Parathyroid adenoma (tissue), 2 donors: ENCODE data around the gene ESRRG.
A peak's percentile ranks its signal among the peaks of the same experiment; 100 is the strongest.
"Not testable (repeated sequence)": the region's sequence is repeated elsewhere in the genome, so short reads cannot be mapped to it uniquely, and the experiment has no call there.

Source experiments
- H2AFZ ChIP-seq: fragments of 300-600 bp; sonication (generic); one replicate; pipeline ENCODE4 v1.7.0; 2017; ENCODE audit warnings: antibody characterized with exemption, mild to moderate bottlenecking
- H3K27ac ChIP-seq: fragments of 300-600 bp; sonication (generic); one replicate; pipeline ENCODE4 v1.7.0; 2017
- H3K27me3 ChIP-seq: fragments of 300-600 bp; sonication (generic); one replicate; pipeline ENCODE4 v1.7.0; 2017; ENCODE audit warnings: low read length; ENCODE audit not compliant: control insufficient read depth, insufficient read depth
- H3K36me3 ChIP-seq: fragments of 300-600 bp; sonication (generic); one replicate; pipeline ENCODE4 v1.7.0; 2017; ENCODE audit warnings: low read length; ENCODE audit not compliant: control insufficient read depth, insufficient read depth
- H3K4me1 ChIP-seq: fragments of 300-600 bp; sonication (generic); one replicate; pipeline ENCODE4 v1.7.0; 2017; ENCODE audit warnings: control low read depth
- H3K4me2 ChIP-seq: fragments of 300-600 bp; sonication (generic); one replicate; pipeline ENCODE4 v1.7.0; 2017; ENCODE audit warnings: low read length
- H3K4me3 ChIP-seq: fragments of 300-600 bp; sonication (generic); one replicate; pipeline ENCODE4 v1.7.0; 2017; ENCODE audit warnings: low read depth, low read length
- H3K79me2 ChIP-seq: fragments of 300-600 bp; sonication (generic); one replicate; pipeline ENCODE4 v1.7.0; 2017; ENCODE audit warnings: control low read depth
- H3K9ac ChIP-seq: fragments of 300-600 bp; sonication (generic); one replicate; pipeline ENCODE4 v1.7.0; 2017; ENCODE audit warnings: mild to moderate bottlenecking
- H3K9me3 ChIP-seq: fragments of 300-600 bp; sonication (generic); one replicate; pipeline ENCODE4 v1.7.0; 2017; ENCODE audit warnings: low read length; ENCODE audit not compliant: control insufficient read depth
- CTCF ChIP-seq: fragments of 300-600 bp; sonication (generic); IDR thresholded peaks from one replicate; pipeline ENCODE4 v1.7.0; 2017; ENCODE audit warnings: antibody characterized with exemption, mild to moderate bottlenecking
- donor health status: primary hyperparathyroidism.

The ESRRG gene

DNA sequence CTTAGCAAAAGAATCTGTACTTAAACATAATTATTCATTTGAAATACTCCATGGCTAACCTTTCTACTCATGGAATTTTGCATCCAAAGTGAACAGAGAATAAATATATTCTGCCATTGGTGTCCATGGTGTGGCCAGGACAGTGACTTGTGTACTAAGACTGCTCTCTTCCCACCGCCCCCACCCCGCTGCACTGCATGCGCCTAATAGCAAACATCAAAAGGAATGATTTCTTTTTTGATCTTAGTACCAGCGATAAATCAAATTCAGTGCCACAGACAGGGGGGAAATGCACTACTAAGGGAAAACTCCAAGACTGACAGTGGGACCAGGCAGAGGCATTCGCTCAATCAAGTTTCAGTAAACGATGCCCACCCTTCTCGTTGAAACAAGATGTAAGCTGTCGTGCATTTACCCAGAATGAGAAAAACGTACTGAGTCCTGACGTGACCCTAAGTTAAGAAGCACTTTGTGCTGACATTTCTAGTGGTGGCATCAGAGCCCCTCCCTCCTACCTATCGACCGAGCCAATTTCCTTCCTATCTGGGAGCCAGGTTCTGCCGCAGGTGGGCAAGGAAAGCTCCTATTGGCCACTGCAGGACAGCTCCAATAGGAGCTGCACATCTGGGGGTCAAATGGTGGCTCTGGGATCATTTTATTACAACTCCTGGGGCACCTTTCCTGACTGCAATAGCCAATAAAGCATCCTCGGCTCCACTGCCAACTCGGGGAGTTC, 12.5 kb downstream of the ESRRG start:
- Histone ChIP-seq H3K27me3 (no peaks in the 10 kb centered on the region), H3K4me2 (no peak overlapping the region), H3K36me3 (no peaks in the 10 kb centered on the region), H3K4me3 (no peak overlapping the region), H3K79me2 (no peaks in the 10 kb centered on the region), H3K9me3 (no peaks in the 10 kb centered on the region), H3K9ac (no peak overlapping the region), H3K4me1 (no peaks in the 10 kb centered on the region), H3K27ac (no peak overlapping the region), H2AFZ (no peak overlapping the region)
- no peak for TF ChIP-seq CTCF

DNA sequence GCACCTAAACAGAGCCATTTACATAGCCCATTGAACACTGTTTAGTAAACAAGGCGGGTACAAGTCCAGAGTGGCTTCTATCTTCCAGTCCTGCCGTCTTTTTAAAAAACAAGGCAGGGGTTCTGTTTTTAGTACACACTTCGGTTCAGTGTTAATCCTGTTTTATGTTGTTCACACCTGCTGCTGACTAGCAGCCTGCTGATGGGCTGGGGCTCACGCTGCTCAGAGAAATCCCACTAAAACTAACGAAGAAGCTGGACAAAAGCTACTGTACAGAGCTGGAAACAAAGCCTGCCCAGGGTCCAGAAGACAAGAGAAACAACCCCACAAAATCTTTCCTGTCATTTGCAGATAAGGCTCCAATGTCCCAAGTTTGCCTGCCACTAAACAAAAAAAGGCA, 13.2 kb downstream of the ESRRG start:
- H3K27ac ChIP-seq, result no peak overlapping the region
- H3K9me3 ChIP-seq, result no peaks in the 10 kb centered on the region
- no peaks in the 10 kb centered on the region for H3K27me3 ChIP-seq
- no peak overlapping the region for H3K4me3 ChIP-seq
- TF ChIP-seq CTCF, result no peak
- H3K9ac ChIP-seq, result no peak overlapping the region
- no peaks in the 10 kb centered on the region for H3K4me1 ChIP-seq
- H3K4me2 ChIP-seq, result no peak overlapping the region
- H3K79me2 ChIP-seq, result no peaks in the 10 kb centered on the region
- H3K36me3 ChIP-seq, result no peaks in the 10 kb centered on the region
- H2AFZ ChIP-seq, result no peak overlapping the region

DNA sequence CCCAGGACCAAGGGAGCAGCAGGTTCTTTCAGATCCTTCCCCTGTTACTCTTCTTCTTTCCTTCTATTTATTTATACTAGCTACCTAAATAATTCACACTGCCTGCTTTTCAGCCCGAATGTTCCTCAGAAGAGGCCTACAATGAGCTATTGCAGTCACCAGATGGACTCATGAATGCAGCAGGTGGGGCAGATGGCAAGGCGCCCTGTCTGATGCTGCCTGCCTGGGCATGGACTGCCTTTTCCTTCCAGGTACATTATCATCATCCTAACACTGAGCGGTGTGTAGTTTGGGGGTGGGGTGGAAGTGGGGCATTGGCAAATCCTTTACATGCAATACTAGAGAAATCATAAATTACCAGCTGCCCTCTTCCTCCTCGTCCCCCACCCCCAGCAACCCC, 17.6 kb downstream of the ESRRG start:
- TF ChIP-seq CTCF, result no peak
- no peaks in the 10 kb centered on the region for H3K79me2 ChIP-seq
- H3K27me3 ChIP-seq, result no peaks in the 10 kb centered on the region
- H2AFZ ChIP-seq, result no peak overlapping the region
- H3K36me3 ChIP-seq, result no peaks in the 10 kb centered on the region
- no peak overlapping the region for H3K4me3 ChIP-seq
- no peak overlapping the region for H3K9ac ChIP-seq
- H3K27ac ChIP-seq, result no peak overlapping the region
- peak overlapping the region; percentile 45 for H3K4me2 ChIP-seq
- no peaks in the 10 kb centered on the region for H3K4me1 ChIP-seq
- no peaks in the 10 kb centered on the region for H3K9me3 ChIP-seq

DNA sequence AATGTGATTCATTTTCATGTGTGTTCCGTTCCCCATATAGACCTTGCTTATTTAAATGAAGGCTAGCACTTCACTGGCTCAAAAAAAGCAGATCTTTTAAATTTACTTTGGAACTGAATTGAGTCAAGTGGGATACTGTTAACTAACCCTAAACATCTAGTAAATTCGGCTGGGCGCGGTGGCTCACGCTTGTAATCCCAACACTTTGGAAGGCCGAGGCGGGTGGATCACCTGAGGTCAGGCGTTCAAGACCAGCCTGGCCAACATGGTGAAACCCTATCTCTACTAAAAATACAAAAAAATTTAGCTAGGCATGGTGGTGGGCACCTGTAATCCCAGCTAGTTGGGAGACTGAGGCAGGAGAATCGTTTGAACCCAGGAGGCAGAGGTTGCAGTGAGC, 19.2 kb downstream of the ESRRG start:
- H3K4me3 ChIP-seq, H2AFZ ChIP-seq, H3K27me3 ChIP-seq, H3K4me2 ChIP-seq, H3K9ac ChIP-seq, H3K36me3 ChIP-seq, H3K27ac ChIP-seq, H3K79me2 ChIP-seq, H3K4me1 ChIP-seq, H3K9me3 ChIP-seq: not testable (repeated sequence)

DNA sequence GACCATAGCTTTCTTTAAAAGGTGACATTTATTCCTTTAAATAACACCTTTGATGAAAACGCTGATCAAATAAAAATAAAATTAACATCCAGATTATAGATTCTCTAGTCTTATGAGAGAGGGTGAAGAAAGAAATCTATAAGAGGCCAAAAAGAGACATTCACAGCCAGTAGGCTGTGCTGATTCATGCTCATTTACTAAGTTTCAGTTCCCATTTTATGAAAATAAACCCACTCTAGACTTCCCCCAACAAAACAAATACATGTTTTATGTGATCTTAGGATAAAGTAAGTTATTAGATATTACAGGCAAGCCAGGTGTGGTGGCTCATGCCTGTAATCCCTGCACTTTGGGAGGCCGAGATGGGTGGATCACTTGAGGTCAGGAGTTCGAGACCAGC, 21.1 kb downstream of the ESRRG start:
- Histone ChIP-seq H3K79me2 (no peaks in the 10 kb centered on the region), H3K4me1 (no peaks in the 10 kb centered on the region), H3K27me3 (no peaks in the 10 kb centered on the region), H3K9ac (no peak overlapping the region), H2AFZ (no peak overlapping the region), H3K4me2 (no peak overlapping the region), H3K4me3 (no peak overlapping the region), H3K36me3 (no peaks in the 10 kb centered on the region), H3K9me3 (no peaks in the 10 kb centered on the region), H3K27ac (no peak overlapping the region)
- no peak for TF ChIP-seq CTCF
